Bone marrow (tissue), 2 donors: ENCODE data around the gene CMTM5.
"Not testable (repeated sequence)": the region's sequence is repeated elsewhere in the genome, so short reads cannot be mapped to it uniquely, and the experiment has no call there.

Source experiments
- DNase-seq, 2 donors: peaks; one replicate each; lab custom pipeline; 2025; lab: John Stamatoyannopoulos, UW

The CMTM5 gene

GRCh38 chr14:23378612-23379220, 1.9 kb downstream of the CMTM5 start:
- DNase-seq = no peak

GRCh38 chr14:23379366-23380196, 2.7 kb downstream of the CMTM5 start:
- peak in 1 of 2 donors; percentile 3 for DNase-seq

- DNase-seq = no peak
Observed at GRCh38 chr14:23380197-23380914, 3.5 kb downstream of the CMTM5 start.

- DNase-seq = no peak
Observed at GRCh38 chr14:23380976-23381375, 4.1 kb downstream of the CMTM5 start.

GRCh38 chr14:23381871-23382270, 5.0 kb downstream of the CMTM5 start:
- no peak for DNase-seq

GRCh38 chr14:23382276-23382675, 5.4 kb downstream of the CMTM5 start:
- no peak for DNase-seq

GRCh38 chr14:23382731-23383440, 6.0 kb downstream of the CMTM5 start:
- DNase-seq = no peak

GRCh38 chr14:23384364-23385080, 7.7 kb downstream of the CMTM5 start:
- no peak for DNase-seq

GRCh38 chr14:23385244-23385641, 8.4 kb downstream of the CMTM5 start:
- no peak for DNase-seq

GRCh38 chr14:23385642-23386265, 8.9 kb downstream of the CMTM5 start:
- DNase-seq = no peak

- DNase-seq = not testable (repeated sequence)
Observed at GRCh38 chr14:23386266-23386657, 9.4 kb downstream of the CMTM5 start.

- DNase-seq = no peak
Observed at GRCh38 chr14:23386999-23387398, 10.2 kb downstream of the CMTM5 start.

- no peak for DNase-seq
Observed at GRCh38 chr14:23387916-23388882, 11.4 kb downstream of the CMTM5 start.

- DNase-seq = no peak
Observed at GRCh38 chr14:23388996-23389395, 12.2 kb downstream of the CMTM5 start.

- DNase-seq = no peak
Observed at GRCh38 chr14:23389396-23389795, 12.6 kb downstream of the CMTM5 start.

GRCh38 chr14:23389871-23390270, 13.0 kb downstream of the CMTM5 start:
- not testable (repeated sequence) for DNase-seq

GRCh38 chr14:23392613-23393012, 15.8 kb downstream of the CMTM5 start:
- no peak for DNase-seq

- no peak for DNase-seq
Observed at GRCh38 chr14:23396126-23396525, 19.3 kb downstream of the CMTM5 start.

- no peak for DNase-seq
Observed at GRCh38 chr14:23396781-23397407, 20.0 kb downstream of the CMTM5 start.
